NCI-H1694 (cell line): ENCODE results near the gene PNPO.
"Not testable (repeated sequence)": the region's sequence is repeated elsewhere in the genome, so short reads cannot be mapped to it uniquely, and the experiment has no call there.

Source experiments
- DNase-seq: peaks from one replicate; lab custom pipeline; 2025; lab: John Stamatoyannopoulos, UW

Gene PNPO

DNA sequence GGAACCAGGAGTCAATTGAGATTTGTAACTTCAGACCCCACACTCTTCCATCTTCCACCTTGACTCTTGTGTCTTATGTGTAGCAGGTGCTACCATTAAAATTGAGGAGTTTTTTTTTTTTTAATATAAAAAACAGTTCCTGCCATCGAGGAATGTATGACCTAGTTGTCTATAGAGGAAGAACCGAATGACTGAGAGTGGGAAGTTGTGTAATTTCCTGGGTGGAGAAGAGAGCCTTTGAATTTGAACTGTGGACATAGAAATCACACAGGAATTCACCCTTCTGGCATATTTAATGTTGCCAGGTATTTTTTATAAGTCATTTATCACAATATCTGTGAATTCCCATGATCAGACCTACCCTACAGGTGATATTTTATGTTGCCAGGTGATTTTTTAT is 23.4 kb upstream of the PNPO start:
- no peak for DNase-seq

DNA sequence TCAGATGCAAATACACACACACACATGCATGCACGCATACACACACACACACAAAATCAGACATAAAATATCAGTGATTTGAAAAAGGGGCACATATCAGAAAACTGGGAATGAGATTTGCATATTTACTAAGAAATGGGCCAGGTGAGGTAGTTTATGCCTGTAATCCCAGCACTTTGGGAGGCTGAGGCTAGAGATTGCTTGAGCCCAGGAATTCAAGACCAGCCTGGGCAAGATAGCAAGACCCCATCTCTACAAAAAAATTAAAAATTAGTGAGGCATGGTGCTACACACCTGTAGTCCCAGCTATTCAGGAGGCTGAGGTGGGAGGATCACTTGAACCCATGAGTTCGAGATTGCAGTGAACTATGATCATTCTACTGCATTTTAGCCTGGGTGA is 22.4 kb upstream of the PNPO start:
- DNase-seq, result no peak

DNA sequence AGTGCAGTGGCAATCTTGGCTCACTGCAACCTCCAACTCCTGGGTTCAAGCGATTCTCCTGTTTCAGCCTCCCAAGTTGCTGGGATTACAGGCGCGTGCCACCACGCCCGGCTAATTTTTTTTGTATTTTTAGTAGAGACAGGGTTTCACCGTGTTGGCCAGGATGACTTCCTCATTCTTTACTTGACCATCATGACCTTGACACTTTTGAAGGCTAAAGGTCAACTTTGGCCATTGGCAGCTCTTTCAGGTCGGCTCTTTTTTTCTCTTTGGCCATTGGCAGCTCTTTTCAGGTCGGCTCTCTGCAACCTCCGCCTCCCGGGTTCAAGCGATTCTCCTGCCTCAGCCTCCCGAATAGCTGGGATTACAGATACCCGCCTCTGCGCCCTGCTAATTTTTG is 21.5 kb upstream of the PNPO start:
- not testable (repeated sequence) for DNase-seq

DNA sequence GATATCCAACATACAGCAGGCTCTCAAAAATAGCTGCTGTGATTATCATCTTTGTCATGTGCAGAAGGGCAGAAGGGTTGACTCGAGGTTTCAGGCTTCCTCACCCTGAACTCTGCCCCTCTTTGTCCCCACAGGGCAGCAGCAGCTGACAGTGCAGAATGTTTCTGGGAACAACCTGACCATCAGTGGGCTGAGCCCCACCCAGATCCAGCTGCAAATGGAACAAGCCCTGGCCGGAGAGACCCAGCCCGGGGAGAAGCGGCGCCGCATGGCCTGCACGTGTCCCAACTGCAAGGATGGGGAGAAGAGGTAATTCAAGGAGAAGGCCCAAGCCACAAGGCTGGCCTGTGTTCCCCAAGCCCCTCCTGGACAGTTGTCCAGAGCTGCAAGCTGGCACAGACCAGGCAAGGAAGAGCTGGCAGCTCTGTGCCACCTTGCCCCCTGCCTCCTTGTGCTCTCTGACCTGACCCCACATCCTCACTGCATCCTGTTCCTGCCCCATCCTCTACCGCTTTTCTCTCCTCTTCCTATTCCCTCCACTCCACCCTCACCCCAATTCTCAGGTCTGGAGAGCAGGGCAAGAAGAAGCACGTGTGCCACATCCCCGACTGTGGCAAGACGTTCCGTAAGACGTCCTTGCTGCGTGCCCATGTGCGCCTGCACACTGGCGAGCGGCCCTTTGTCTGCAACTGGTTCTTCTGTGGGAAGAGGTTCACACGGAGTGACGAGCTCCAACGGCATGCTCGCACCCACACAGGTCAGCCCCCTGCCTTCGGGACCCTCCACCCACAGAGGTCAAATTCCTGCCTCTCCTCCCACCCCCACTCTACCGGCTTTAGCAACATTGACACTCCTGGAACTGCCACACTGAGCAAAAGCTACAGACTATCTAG is 16.3 kb upstream of the PNPO start:
- DNase-seq, result no peak

DNA sequence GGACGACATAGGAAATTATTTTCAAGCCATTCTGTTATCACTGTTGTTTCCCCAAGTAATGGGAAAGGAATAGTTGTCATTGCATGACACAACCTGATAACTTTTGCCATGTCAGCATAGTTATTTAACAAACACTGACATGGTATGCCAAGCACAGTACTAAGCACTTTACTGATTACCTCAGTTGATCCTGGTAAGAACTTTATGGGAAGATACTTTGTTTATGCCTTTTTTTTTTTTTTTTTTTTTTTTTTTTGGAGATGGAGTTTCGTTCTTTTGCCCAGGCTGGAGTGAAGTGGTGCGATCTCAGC is 15.7 kb upstream of the PNPO start:
- DNase-seq, result no peak

DNA sequence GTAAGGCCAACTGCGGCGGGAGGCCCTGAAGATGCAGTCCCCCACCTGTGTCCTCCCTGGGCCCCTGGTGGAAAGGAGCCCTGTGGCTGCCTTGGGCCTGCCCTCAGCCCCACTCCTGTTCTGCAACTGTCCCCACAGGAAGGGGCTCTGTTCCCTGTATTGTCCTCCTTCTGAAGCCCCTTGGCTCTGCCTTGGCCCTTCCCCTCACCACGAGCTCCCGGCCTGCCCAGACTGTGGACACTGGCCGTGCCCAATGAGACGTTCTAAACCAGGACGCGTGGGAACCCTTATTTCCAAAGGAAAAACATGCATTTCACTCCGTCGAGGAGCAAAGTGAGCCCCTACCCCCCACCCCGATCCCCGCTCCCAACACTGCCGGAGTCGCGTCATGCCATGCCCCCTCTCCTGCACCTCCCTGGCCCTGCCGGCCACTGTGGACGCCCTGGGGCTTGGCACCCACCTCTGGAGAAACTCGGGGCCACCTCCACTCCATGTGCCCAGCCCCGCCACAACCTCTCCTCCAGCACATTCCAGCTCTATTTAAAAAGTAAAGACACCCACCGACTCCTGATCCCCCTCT is 13.5 kb upstream of the PNPO start:
- no peak for DNase-seq

DNA sequence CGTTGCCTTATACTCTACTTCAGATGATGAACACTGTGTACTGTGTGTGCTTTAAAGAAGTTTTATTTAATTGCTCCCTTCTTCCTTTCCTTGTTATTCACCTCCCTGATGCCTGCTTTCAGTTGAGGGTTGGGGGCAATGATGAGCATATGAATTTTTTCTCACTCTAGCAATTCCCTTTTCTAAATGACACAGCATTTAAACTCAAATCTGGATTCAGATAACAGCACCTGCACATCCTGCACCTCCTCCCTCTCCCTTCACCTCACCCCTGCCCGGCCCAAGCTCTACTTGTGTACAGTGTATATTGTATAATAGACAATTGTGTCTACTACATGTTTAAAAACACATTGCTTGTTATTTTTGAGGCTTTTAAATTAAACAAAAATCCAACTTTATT is 13.0 kb upstream of the PNPO start:
- no peak for DNase-seq

DNA sequence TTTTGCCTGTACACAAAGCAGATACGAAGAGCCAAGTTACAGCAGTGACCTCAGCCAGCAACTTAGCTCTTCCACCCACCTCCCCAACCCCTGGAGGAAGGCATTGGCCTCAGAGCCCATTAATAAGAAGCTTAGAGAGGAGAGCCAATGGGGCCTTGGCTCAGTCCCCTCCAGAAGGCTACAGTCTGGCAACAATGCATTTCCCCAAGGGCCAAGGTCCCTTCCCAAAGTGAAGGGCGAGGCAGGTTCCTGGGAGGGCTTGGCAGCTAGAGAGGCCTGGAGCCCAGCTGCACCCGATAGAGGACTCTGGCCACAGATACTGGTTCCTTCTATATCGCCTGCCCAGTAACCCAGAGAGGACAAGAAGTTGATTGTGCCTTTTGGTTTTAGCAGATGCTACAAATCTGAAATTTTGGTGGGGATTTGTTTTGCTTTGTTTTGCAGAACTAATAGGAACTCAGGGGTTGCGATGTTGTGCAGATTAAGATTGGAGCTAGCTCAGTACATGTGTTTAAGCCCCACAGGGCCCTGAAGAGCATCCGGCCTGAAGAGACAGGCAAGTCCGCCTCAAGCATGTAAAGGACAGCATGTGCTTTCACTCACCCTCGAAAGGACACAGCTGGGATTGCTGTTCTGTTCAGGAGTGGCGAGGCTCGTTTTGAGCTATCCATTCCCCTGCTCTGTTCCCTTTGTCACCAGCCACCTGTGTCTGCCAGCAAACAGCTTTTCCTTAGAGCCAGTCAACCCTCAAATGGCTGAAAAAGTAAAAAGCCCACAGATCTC is 12.0 kb upstream of the PNPO start:
- DNase-seq, result no peak

DNA sequence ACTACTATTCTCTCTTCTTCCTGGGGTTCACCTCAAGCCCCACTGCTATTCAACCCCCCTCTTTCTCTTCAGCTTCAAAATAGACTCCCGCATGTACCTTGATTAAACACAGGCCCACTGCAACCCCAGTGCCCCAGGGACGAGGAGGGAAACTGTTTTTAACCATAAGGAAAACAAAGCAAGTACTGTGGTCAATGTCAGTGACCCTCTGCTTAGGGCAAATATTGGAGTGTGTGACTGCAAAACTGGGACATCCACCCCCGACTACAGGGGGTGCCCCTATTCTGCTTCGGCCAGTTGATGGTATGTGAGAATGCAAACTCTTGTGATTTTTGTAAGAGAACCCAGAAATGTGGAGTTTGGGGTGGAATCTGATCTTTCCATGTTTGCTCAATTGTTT is 9.5 kb upstream of the PNPO start:
- no peak for DNase-seq

DNA sequence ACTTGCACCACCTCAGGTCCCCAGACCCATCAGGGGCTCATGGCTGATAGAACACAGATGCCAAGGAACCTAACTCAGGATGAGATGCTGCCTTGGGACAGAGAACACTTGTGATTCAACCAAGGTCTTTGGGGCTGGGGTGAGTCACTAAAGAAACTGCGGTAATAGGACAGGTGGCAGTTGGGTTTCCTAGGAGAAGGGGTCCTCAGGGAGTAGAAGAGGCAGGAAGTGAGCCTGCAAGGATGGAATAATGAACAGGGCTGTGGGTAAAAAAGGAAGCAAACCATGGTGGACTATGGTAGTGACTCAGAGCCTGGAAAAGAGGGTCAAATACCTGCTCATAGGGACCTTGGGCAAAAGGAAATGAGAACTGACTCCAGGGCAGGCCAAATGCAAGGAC is 6.5 kb upstream of the PNPO start:
- DNase-seq, result no peak

DNA sequence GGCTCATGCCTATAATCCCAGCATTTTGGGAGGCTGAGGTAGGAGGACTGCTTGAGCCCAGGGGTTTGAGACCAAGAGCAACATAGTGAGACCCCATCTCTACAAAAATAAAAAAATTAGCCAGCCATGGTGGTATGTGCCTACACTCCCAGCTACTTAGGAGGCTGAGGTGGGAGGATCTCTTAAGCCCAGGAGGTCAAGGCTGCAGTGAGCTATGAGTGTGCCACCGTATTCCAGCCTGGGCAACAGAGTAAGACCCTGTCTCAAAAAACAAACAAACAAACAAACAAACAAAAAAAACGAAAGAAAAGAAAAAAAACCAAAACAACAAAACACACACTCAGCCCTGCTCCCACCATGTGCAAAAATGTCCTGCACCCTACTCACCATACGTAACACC is 5.9 kb upstream of the PNPO start:
- not testable (repeated sequence) for DNase-seq

DNA sequence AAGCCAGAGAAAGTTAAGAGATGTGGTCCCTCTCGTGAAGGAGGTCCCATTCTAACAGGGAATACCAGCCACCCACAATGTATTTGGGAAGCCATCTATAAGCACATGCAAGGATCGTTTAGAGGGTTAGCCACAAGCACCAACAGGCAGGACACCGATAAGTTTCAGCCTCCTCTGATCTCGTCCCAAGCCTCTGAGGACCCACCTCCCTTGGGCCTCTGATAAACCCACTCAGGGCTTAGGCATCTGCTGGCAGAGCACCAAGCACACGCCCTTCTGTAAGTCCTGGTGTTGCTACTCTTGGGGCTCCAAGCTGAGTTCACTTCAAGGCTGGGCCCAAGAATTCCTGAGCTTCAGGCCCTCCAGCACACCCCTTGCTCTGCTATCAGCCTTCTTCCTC is 5.4 kb upstream of the PNPO start:
- DNase-seq, result no peak

DNA sequence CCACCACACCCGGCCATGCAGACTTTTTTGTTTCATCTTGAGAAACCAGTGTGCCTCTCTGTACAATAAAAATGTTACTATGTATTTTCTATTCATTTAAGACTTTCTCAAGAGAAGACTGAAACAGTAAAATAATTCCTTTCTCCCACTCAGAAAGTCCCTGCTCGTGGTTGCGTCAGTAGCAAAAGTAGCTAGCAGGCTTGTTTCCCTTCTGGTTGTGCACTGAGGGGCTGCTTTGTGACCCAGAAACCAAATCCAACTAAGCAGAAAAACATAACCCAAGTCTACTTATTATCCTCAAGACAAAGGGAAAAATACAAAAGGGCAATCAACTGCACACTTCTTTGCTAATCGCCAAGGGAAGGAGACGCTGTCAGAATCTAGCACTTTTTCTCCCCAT is 3.4 kb upstream of the PNPO start:
- DNase-seq, result no peak

DNA sequence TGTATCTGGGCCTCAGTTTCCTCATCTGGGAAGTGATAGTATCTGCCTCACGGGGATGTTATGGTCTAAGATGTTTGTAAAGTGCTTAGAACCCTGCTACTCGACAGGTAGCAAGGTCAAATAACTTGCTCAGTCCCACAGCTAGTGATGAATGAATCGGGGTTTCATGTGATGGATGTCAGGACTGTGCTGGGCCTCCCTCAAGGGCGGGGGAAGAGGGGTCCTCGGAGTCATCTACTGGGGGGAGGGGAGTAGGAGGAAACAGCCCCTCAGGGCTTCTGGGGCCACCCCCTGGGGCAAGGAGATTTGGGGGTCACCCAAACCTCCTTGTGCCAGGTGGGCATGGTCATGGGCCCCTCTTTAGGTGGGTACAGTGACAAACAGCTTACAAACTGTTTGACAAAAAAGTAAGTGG is 732 bp downstream of the PNPO start:
- DNase-seq, result no peak

DNA sequence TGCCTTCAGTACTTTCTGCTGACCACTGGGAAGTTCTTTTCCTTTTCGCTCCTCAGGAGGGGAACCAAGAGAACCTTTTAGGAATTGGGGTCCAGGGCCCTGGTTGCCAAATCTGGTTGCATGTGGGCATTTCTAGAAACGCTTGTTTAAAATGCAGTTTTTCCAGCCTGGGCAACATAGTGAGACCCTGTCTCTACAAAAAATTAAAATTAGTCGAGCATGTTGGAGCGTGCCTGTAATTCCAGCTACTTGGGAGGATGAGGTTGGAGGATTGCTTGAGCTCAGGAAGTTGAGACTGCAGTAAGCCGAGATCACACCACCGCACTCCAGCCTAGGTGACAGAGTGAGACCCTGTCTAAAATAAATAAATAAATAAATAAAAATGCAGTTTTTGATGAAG is 1.2 kb downstream of the PNPO start:
- DNase-seq, result no peak

DNA sequence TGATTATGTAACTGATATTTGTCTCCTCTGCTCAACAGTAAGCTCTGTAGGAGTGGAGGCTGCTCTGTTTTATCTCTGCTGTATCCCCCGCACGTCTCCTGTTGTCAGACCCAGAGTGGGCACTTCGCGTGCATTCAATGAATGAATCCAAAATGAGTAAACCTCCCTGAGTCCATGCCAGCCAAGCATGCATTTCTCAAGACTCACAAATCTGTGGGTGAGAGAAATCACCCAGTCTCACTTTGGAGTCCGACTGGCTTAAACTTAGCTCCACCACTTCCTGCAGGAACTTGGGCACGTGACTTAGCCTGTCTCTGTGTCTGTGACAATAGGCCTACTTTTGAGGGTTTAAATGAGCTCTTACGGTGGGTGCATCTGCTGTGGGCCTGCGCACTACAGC is 3.7 kb downstream of the PNPO start:
- DNase-seq, result no peak

DNA sequence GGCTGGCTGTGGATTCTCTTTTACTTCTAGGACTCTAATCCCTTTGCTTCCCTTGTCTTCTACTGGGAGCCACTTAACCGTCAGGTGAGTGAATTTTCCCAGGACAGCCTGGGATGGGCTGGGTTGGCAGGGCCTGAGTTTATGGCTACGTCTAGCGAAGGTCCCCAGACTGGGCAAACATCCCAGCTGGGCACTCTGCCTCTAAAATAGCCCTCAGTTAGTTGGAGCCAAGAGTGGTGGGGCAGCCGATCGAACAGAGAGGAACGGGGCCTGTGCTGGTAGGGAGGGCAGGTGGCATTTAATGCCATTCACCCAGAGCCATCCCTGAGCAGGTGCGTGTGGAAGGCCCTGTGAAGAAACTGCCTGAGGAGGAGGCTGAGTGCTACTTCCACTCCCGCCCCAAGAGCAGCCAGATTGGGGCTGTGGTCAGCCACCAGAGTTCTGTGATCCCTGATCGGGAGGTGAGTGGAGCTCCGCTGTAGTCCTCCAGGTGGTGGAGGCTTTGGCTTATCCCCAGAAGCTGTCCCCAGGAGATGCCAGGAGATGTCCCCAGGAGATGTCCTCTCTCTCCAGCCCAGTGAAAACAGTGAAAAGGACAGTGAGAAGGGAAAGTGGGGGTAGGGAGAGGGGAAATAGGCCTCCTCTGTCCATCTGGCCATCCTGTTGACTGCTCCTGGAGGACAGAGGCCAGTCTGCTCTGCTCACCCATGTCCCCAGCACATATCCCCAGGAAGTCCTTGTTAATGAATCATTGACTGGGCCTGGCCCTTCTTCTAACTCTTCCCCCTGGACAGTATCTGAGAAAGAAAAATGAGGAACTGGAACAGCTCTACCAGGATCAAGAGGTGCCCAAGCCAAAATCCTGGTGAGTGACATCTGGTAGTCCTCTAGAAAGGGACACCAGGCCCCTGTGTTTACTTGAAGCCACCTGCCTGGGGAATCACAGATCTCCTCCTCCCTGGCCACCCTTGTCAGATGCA is 4.4 kb downstream of the PNPO start:
- no peak for DNase-seq

DNA sequence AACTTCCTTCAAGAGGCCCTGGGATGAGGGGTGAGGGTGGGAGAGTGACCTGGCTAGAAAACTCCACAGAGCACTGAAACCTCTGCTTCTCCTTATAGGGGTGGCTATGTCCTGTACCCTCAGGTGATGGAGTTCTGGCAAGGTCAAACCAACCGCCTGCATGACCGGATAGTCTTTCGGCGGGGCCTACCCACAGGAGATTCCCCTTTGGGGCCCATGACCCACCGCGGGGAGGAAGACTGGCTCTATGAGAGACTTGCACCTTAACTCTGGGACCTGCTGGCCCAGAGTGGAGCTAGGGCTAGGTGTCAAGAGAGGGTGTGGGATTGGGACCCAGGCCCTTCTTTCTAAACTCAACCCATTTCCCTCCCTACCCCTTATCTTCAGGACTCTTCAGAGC is 5.1 kb downstream of the PNPO start:
- no peak for DNase-seq

DNA sequence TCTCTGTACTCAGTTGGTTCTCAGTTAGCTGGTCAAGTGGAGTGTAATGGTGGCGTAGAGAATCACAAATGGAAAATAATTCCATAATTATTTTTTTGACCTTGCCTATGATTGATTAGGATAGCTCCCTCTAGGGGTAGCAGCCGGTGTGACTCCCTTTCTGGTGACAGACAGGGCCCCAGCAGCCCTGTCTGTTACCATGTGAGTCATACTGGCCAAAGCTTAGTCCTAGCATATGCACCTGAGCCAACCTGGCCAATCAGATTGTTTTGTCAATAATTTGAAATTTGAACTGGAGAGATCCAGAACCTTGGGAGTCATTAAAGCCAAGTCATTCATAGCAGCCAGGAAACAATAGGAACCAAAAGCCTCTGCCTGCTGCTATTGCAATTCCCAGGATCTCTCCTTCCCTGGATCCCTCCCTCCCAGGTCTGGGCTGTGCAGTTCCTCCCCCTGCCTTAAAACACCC is 5.6 kb downstream of the PNPO start:
- peak; percentile 64 for DNase-seq

DNA sequence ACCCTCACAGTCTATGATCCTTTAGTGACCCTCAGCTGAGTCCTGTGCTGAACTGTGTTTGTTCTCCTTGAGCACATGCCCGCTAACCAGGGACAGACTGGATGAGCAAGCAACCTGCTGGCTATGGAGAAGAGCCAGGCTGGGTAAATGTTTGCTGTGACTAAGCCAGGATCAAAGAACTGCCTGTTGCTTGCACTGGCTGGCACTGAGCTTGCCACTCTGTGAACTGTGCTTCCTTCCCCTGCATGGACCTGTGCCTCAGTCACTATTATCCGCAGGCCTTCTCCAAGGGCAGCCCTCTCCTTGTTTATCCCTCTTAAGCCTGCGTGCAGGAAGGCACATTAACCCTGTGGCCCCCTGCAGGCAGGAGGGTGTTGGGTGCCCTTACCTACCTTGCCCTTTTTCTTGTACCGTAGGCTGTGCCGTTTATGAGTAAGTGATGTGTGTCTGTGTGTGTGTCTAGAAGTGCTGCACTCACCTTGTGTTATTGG is 7.4 kb downstream of the PNPO start:
- DNase-seq, result no peak

DNA sequence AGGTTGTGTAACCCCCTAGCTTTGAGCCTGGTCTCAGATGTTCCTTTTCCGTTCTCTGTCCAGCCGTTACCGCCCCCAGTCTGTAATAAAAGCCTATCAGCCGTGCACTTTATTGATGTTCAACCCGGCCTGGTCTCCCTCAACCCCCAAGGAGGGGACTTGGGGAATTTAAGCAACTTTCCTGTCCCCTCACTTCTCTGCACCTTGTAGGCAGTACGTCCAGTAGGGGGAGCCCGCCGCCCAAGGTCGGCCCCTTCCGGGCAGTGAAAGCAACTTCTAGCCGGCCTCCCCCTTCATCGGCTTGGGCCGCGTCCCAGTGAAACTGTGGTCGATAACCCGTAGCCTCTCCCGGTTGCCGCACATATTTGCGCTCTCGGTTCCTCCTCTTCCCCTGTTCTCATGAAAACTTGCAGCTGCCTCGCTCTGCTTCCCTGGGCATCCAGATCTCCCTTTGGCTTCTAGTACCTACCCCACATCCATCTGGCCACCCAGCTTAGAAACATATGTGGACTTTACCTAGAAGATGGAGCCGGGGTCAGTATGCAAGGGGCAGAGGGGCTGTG is 7.9 kb downstream of the PNPO start:
- DNase-seq, result peak; percentile 53
